Stimulated activated CD8-positive, alpha-beta memory T cell treated with anti-CD3 and anti-CD28 coated beads, Interleukin-12 subunit alpha, Interleukin-12 subunit beta, amount 100 ng/mL, for 4 hours (primary cell): ENCODE measurements around the gene TRAPPC11.
"Not testable (repeated sequence)": the region's sequence is repeated elsewhere in the genome, so short reads cannot be mapped to it uniquely, and the experiment has no call there.

Source experiments
- DNase-seq: peaks from one replicate; pipeline ENCODE4 v3.0.0-alpha.2; 2020; ENCODE audit warnings: low read depth

Gene TRAPPC11

DNA sequence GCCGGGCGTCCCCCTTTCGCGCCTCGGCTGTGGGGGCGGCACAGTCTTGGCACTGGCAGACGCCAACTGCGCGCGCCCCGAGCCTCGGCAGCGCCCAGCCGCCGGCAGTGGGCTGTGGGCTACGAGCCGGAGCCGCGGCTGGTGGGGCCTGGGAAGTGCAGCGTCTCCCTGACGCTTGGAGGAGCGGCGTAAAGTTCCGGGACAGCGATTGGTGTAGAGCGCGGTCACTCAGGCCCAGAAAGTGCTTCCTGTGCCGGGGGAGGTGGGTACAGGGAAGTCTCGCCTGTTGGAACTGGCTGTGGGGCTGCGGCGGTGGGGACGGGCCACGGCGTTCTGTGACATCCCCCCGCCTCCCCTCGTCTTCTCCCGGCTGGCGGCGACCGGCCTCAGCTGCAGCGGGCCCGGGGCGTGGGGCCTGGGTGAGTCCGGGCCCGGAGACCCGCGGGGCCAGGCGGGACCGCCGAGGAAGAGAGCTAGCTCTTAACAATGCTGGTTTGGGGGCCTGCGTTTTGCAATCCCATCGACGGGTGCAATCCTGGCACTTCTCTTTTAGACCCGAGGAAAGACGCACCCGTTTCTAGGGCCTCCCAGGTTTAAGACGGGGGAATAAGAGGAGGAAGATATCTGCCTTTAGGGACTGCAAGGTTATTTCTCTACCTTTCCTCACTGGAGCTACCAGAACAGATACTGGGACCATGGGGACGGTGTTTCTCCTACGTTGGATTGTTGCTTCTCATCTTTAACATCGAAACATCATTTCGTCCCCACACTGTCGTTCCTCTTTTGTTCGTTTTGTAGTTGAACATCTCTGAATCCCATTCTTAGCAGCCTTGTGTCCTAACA is at the start of gene TRAPPC11, which contains the start of gene RWDD4:
TSS of gene TRAPPC11 (plus strand) at position 265 of the 843 bp plus-strand sequence. CDS start 4,575 bp downstream, outside the sequence.
TSS of gene RWDD4 (minus strand) at position 157 of the 843 bp plus-strand sequence. CDS start 233 bp downstream, outside the sequence.
- peak; percentile 91 for DNase-seq

DNA sequence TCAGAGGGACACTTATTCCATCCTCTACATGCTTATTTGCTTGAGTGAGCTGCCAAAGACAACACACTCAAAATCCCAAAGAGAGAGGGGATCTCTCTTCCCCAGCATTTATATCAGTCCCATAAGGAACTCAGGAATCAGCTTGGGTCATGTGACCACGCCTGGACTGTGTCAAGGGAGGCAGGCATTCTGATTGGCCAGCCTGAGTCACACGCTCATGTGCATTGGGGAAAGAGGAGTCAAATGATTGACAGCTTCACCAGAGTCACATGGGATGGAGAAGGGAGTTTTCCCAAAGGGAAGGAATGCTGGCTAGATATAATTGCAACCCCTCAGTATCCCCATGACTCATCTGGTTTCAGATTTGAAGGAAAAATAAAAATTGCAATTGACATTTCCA is 49.1 kb upstream of the TRAPPC11 start:
- DNase-seq = no peak

DNA sequence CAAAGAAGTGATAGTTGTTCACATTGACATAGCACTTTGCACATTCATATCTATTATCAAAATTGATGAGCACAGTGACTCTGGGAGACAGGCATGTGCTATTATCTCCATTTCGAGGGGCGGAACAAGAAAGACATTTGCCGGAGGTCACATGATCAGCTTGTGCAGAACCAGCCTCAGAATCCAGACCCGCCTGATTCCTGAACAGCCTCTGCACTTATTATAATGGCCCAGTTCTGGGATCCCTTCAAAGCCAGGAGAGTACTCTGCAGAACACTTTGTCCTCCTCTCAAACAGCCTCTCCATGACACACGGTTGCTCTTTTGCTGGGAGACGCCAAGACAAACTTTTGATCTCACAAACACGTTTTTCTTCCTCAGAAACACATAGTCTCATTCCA is 48.5 kb upstream of the TRAPPC11 start:
- no peak for DNase-seq

DNA sequence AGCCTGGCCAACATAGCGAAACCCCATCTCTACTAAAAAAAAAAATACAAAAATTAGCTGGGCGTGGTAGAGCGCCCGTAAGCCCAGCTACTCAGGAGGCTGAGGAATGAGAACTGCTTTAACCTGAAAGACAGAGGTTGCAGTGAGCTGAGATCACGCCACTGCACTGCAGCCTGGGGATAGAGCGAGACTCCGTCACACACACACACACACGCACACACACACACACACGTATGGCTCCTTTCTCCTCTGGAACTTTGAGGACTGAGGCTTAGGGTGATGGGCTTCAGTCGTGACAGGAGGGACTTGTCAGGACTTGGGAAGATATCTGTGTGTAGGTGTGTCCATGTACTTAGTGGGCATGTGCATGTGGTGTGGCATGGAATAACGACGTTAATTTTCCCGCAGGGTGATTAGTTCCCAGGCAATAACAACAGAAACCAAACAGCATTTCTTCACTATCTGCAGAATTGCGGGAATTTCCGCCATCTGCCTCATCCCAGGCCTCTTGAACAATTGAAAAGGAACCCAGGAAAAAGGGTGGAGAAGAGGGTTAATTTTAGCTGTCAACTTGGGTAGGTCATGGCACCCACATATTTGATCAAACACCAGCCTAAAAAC is 47.8 kb upstream of the TRAPPC11 start:
- no peak for DNase-seq

DNA sequence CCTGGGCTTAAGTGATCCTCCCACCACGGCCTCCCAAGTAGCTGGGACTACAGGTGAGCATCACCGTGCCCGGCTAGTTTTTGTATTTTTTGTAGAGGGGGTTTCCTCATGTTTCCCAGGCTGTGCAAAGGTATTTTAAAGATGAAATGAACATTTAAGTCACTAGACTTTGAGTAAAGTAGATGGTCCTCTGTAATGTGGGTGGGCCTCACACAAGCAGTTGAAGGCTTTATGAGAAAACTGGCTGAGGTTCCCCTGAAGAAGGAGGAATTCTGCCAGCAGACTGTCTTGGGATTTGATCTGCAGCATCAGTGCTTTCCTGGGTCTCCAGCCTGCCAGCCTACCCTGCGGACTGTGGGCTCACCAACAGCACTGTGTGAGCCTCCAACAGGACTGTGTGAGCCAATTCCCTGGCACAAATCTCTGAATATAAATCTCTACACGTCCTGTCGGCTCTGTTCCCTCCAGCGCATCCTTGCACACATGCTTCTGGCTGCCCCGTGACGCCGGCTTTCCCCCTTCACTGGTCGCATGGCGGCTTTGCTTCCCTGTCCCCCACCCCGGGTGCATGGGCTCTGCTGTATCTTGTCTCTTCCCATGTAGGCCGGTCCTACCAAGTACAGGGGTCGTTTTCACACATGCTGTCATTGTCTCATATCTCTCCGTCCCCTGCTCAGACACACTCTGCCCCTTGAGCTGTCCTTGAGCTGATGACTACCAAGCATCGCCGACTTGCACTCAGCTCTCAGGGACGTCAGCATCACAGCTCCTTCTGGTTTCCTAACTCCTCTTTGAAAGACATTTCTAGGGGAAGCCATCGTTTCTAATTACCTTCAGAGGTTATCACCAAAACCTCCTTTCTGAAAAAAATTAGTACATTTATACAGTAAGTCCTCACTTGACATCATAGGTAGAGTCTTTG is 46.5 kb upstream of the TRAPPC11 start:
- no peak for DNase-seq

DNA sequence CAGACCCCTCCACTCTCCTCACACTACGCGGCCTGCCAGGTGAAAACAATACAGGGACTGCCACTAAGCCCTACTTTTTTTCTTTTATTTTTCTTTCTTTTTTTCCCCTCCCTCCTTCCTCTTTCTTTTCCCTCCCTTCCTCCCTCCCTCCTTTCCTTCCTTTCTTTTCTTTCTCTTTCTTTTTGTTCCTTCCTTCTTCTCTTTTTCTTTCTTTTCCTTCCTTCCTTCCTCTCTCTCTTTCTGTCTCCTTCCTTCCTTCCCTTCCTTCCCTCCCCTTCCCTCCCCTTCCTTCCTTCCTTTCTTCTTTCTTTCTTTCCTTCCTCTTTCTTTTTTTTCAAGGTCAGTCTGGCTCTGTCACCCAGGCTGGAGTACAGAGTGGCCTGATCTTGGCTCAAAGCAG is 42.0 kb upstream of the TRAPPC11 start:
- DNase-seq = no peak

DNA sequence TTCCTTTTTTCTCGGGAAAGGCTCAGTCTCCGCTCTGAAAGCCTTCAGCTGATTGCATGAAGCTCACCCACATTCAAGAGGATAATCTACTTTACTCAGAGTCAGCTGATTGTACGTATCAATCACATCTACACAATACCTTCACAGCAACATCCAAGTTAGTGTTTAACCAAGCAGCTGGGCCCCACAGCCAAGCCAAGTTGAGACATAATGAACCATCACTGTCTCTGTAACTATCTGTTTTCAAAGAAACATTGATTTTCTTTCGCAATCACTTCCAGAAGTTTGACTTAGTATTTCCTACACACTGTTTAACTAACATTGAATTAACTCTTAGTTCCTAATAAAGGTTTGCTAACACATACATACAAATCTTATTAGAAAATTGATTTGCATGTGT is 40.4 kb upstream of the TRAPPC11 start:
- no peak for DNase-seq

DNA sequence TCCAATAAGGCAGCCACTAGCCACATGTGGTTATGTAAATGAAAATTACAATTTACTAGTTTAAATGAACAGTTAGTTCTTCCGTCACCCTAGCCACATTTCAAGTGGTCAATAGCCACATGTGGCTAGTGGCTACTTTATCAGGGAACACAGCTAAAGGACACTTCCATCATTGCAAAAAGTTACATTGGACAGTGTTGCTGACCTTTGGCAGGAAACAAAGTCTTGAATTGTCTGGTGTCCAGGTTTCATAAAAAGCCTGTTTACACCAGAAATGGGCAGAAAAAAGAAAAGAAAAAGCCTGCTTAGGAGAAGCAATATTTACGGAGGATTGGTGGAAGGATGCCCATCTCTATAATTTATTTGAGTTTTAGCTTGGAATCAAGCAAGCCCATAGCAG is 38.7 kb upstream of the TRAPPC11 start:
- no peak for DNase-seq

DNA sequence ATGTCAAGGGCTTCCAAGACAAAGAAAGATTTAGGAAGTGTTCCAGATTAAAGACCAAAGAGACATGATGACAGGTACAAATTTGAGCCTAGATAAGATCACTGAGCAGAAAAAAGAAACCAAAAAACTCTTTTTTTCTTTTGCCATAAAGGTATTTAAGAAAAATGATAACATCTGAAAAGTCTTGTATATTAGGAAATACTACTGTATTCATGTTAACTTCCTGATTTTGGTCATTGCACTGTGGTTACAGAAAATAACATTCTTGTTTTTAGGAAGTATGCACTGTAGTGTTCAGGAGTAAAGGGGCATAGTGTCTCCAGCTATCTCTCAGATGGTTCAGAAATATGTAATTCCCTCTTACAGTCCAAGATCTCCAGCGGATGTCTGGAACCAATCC is 37.2 kb upstream of the TRAPPC11 start:
- no peak for DNase-seq

DNA sequence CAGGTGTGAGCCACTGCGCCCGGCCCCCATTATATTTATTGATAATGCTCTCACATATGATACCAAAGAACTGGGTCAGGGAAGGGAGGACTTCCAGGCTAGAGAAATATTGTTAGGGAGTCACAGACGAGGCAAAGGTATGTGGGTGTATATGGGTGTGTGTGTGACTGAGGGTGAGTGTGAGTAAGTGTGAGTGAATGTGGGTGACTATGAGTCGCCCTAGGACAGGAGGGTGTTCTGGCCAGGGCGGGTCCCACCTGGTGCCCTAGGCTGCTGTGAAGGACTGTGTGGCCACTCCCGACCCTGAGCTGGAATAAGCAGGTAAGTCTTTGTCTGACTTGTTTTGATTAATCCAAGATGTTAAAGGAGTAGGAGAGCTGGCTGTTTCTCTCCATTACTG is 34.5 kb upstream of the TRAPPC11 start:
- DNase-seq = no peak

DNA sequence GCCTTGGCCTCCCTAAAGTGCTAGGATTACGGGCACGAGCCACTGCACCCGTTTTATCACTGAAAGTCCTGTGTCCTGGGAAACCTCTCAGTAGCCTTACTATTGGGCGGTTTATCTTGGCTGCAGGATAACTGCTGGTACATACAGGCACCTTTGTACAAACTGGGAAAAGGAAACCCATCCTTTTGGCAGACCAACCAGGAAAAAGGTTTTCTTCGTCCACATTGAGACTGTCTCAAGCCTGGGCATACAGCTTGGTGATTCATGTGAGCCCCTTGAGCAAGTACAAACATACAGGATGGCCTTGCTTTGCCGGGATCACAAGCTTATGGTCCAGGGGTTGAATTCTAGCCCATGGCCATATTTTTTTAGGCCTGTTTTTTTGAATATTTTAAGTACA is 32.9 kb upstream of the TRAPPC11 start:
- no peak for DNase-seq

DNA sequence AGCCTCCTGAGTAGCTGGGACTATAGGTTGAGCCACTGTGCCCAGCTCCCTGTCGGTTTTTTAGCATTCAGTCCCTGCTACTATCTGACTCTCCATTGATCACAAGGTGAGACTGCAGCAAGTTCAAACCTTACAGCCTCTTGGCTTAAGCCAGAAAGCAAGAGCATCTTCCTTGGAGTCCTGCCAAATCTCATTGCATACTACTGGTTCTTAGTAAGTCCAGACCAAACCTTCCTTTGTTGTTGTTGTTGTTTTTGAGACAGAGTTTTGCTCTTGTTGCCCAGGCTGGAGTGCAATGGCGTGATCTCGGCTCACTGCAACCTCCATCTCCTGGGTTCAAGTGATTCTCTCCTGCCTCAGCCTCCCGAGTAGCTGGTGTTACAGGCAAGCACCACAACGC is 31.8 kb upstream of the TRAPPC11 start:
- DNase-seq = not testable (repeated sequence)

DNA sequence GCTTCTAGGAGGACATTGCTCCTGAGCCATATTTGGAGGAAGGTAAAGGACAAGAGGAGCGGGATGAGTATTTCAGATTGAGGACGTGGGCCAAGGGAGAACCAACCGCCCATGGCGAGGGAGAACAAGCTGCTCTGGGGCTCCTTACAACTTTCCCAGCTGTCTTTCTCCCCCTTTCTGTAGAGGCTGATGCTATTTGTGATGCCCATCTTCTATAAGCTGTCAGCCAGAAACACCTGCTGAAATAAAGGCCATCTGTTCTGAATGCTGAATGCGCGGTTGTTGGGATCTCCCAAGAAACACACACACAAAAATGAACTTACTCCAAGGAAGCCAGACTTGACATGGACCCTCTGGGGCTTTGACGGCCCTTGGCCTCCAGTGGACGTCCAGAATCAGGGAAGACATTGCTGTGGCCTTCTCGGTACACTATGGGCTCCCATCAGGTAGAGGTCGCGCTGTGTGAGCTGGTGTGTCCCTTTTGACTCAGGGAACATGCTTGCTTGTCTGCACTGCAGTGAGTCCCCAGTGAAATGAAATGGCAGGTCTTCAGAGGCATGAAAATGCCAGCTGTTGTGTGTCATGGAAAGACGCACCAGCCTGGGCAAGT is 31.0 kb upstream of the TRAPPC11 start:
- DNase-seq = no peak

DNA sequence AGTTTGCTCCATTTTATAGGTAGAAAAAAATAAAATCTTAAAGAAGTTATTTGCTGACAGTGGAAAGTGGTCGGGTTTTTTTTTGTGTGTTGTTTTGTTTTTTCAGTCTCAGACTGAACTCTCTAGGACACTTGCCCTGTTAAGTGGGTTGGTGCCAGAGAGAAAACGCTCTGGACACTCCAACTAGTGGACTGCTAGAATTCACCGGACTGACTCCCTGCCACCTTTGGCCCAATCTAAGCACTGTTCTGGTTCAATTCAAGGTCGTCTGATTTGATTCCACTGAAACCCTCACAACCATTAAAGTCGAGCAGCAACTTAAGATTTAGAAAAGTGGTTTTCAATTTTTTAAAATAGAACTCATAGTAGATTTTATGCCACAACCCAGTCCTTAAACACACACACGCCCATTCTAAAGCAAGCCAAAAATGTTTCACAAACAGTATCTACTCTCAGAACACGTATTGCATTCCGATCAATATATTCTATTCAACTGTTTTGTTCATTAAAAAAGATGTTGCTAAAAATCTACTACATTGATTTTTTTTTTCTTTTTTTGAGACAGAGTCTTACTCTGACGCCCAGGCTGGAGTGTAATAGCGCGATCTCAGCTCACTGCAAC is 27.4 kb upstream of the TRAPPC11 start:
- DNase-seq = no peak

DNA sequence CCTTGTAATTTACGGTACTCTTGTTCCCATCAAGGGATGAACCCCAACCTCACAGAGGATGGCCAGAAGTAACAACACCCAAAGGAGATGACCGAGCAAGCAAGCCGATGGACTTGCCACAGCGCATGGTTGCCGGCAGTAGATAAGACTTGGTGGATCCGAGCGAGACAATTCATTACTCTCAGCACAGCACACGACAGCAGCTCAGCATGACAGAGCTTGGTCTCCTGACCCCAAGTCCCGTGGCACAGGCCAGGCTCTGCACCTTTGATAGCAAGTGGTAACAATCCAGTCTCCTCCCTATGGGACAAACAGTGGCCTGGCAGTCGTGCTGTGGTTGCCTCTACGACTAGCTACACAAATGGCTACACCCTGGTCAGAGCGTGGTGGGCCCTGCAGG is 26.4 kb upstream of the TRAPPC11 start:
- DNase-seq = no peak

DNA sequence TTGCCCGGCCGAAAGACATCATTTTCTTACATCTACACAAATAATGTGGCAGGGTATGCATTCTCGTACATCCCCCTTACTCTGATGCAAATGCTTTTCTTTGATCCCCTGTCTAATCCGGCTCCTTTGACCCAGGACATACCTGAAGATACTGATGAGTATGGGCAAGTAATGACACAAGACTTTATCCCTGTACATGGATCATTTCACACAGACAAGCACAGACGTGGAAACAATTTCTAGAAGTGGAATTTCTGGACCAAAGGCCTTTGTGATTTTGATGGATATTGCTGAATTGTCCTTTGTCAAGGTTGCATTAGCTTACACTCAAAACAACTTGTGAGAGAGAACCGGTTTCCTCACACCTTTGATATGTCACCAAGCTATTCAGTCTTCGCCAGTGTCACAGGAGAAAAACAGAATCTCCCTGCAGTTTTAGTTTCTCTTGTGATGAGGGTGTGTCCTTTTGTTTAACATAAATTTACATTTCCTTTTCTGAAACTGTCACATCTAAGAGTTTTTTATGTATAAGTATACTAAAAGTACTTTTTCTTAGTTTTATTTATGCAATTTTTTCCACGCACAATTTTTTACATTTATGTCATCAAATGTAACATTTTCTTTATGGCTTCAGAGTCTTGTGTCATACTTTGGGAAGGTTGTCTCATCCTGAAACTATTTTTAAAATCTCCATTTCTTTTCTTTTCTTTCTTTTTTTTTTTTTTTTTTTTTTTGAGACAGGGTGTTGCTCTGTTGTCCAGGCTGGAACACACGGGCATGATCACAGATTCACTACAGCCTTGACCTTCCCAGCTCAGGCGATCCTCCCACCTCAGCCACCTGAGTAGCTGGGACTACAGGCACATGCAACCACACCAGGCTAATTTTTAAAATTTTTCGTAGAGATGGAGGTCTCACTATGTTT is 25.4 kb upstream of the TRAPPC11 start:
- no peak for DNase-seq

DNA sequence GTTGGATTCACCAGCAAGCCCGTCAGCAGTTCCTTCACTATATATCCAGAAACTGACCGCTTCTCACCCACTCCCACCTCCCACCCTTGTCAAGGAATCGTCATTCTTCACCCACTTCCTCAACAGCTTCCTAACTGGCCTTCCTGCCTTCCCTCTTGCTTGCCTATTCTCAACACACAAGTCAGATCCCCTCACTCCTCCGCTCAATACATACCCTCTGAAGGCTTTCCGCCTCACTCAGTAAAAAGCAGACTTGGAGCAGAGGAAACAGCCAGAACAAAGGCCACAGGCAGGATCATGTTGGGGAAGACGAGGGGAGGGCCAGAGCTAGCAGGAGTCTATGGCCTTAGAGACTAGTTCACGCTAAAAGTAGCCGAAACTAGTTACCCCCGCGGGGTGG is 23.8 kb upstream of the TRAPPC11 start:
- DNase-seq = no peak

DNA sequence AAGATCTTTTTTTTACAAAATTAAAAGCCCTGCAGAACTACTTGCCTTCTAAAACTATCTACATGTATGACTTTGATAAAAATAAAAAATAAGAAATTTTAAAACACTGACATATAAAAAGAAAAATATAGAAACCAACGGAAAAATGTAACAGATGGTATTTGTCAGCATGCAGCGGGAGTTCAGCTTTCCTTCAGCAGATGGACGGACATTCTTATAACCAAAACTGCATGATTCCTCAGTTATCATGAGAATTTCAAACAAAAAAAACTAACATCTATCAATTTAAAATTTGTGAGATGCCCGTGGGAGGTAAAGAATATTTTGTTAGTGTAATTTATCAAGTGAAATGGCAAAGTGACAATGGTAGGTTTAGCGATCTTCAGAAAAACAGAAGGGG is 23.4 kb upstream of the TRAPPC11 start:
- DNase-seq = no peak

DNA sequence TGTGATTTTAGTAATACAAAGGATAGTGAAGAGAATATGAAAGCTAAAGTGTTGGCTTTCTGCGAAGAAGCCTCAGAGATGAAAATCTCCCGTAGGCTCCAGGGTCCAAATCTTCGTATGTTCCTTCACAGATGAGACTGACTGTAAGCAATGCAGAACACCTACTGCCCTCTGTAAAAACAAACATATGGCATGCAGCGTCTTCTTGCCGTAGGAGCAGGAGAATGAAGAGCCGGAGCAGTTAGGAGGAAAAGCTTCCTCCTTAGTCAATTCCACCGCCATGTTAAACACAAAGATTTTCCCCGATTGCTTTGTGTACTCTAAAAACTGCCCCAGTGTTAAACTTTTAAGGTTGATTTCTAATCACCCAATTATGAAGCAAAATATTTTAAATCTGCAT is 22.6 kb upstream of the TRAPPC11 start:
- DNase-seq = no peak

DNA sequence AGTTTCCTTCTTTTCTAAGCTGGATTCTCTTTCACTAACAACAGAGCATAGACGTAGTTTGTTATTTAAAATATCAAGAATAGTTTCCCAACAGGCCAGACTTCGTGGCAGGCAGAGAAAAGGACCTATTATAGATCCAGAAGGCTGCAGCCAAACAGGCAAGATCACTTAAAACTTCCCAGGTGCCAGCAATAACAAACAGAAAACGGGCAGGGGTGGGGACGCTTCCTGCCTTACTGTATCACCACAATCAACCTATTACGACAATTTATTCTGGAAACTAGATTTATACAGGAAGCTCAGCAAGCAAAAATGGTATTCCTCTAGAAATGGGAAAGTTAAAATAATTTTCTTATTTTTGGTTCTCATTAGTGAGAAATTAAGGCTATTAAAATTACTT is 22.2 kb upstream of the TRAPPC11 start:
- no peak for DNase-seq
